ENCODE measurements around the gene SRL.

SRL gene

GRCh38 chr16:4209666-4210065, 32.2 kb downstream of the SRL start:
- Histone ChIP-seq H3K9me2 (replicated peaks; ENCODE audit: low read depth, low read length) (no peaks in the 10 kb centered on the region), H3K27me3 (ENCODE audit: insufficient read depth, low read length, poor library complexity, severe bottlenecking) (no peaks in the 10 kb centered on the region), H3K9ac (ENCODE audit: low read depth, low read length, poor library complexity, severe bottlenecking) (no peak overlapping the region), H2AFZ (ENCODE audit: low read length) (no peak overlapping the region), H3K4me2 (ENCODE audit: low read depth, low read length, poor library complexity, severe bottlenecking) (no peak overlapping the region), H3F3A (ENCODE audit: low read depth) (no peaks in the 10 kb centered on the region), H3K79me2 (ENCODE audit: insufficient read depth, low read length) (no peaks in the 10 kb centered on the region), H3K9me3 (ENCODE audit: insufficient read depth, low read depth, low read length) (no peaks in the 10 kb centered on the region), H3K4me1 (ENCODE audit: insufficient read depth, low read length, poor library complexity, severe bottlenecking) (no peaks in the 10 kb centered on the region), H4K20me1 (ENCODE audit: insufficient read depth, low read length, poor library complexity, severe bottlenecking) (no peaks in the 10 kb centered on the region), H3K36me3 (ENCODE audit: insufficient read depth, low read length) (no peaks in the 10 kb centered on the region), H3K4me3 (ENCODE audit: low read length, poor library complexity, severe bottlenecking) (no peak overlapping the region)
- TF ChIP-seq EZH2phosphoT487 (IDR thresholded peaks at IDR 0.05; ENCODE audit: borderline replicate concordance) (no peak), CTCF (conservative IDR thresholded peaks at IDR 0.05; ENCODE audit: low read length) (no peak)

GRCh38 chr16:4208341-4208751, 33.5 kb downstream of the SRL start:
- TF ChIP-seq EZH2phosphoT487 (IDR thresholded peaks at IDR 0.05; ENCODE audit: borderline replicate concordance) (no peak), CTCF (conservative IDR thresholded peaks at IDR 0.05; ENCODE audit: low read length) (no peak)
- H3F3A ChIP-seq (ENCODE audit: low read depth), result no peaks in the 10 kb centered on the region

GRCh38 chr16:4207683-4208340, 34.1 kb downstream of the SRL start:
- Histone ChIP-seq H3K79me2 (ENCODE audit: insufficient read depth, low read length) (no peaks in the 10 kb centered on the region), H3K4me1 (ENCODE audit: insufficient read depth, low read length, poor library complexity, severe bottlenecking) (no peaks in the 10 kb centered on the region), H3K9me2 (replicated peaks; ENCODE audit: low read depth, low read length) (no peaks in the 10 kb centered on the region), H2AFZ (ENCODE audit: low read length) (no peak overlapping the region), H3K36me3 (ENCODE audit: insufficient read depth, low read length) (no peaks in the 10 kb centered on the region), H3K4me2 (ENCODE audit: low read depth, low read length, poor library complexity, severe bottlenecking) (no peak overlapping the region), H3F3A (ENCODE audit: low read depth) (no peaks in the 10 kb centered on the region), H3K9ac (ENCODE audit: low read depth, low read length, poor library complexity, severe bottlenecking) (no peak overlapping the region), H3K4me3 (ENCODE audit: low read length, poor library complexity, severe bottlenecking) (no peak overlapping the region), H4K20me1 (ENCODE audit: insufficient read depth, low read length, poor library complexity, severe bottlenecking) (no peaks in the 10 kb centered on the region), H3K27me3 (ENCODE audit: insufficient read depth, low read length, poor library complexity, severe bottlenecking) (no peaks in the 10 kb centered on the region), H3K9me3 (ENCODE audit: insufficient read depth, low read depth, low read length) (no peaks in the 10 kb centered on the region)
- no peak for TF ChIP-seq CTCF (conservative IDR thresholded peaks at IDR 0.05; ENCODE audit: low read length)
- no peak for TF ChIP-seq EZH2phosphoT487 (IDR thresholded peaks at IDR 0.05; ENCODE audit: borderline replicate concordance)

More at GRCh38 chr16:4208341-4208751, 33.5 kb downstream of the SRL start:
- no peak overlapping the region for H3K4me3 ChIP-seq (ENCODE audit: low read length, poor library complexity, severe bottlenecking)
- H3K27me3 ChIP-seq (ENCODE audit: insufficient read depth, low read length, poor library complexity, severe bottlenecking), result no peaks in the 10 kb centered on the region
- H3K36me3 ChIP-seq (ENCODE audit: insufficient read depth, low read length), result no peaks in the 10 kb centered on the region
- no peak overlapping the region for H3K9ac ChIP-seq (ENCODE audit: low read depth, low read length, poor library complexity, severe bottlenecking)
- H3K4me1 ChIP-seq (ENCODE audit: insufficient read depth, low read length, poor library complexity, severe bottlenecking), result no peaks in the 10 kb centered on the region
- no peaks in the 10 kb centered on the region for H3K79me2 ChIP-seq (ENCODE audit: insufficient read depth, low read length)
- no peaks in the 10 kb centered on the region for H3K9me3 ChIP-seq (ENCODE audit: insufficient read depth, low read depth, low read length)
- H2AFZ ChIP-seq (ENCODE audit: low read length), result no peak overlapping the region
- H3K9me2 ChIP-seq (replicated peaks; ENCODE audit: low read depth, low read length), result no peaks in the 10 kb centered on the region
- no peak overlapping the region for H3K4me2 ChIP-seq (ENCODE audit: low read depth, low read length, poor library complexity, severe bottlenecking)
- no peaks in the 10 kb centered on the region for H4K20me1 ChIP-seq (ENCODE audit: insufficient read depth, low read length, poor library complexity, severe bottlenecking)
